NCI-H226 (cell line): ENCODE data around the gene KLRC1.
"Not testable (repeated sequence)": the region's sequence is repeated elsewhere in the genome, so short reads cannot be mapped to it uniquely, and the experiment has no call there.

ENCODE experiments used
- DNase-seq: peaks from one replicate; pipeline ENCODE4 v3.0.0-alpha.2; 2015

KLRC1 gene

DNA sequence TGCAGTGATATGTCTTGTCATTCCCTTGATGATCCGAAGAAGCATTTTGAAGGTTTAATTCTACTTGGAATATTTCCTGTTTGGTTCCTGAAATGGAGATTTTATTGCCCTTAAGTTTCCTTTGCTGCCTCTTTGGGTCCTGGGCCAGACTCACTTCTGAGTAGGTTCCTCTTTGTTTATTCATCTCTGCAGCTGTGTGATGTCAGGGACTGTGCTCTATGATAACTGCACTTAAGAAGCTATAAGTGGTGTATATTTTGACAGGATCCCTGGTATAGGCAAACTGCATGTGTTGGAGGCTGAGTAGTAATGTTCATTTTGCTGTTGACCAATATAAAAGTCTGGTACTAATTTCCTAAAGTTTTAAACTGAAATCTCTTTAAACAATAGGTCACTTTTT lies 43.8 kb downstream of the KLRC1 start, which contains the start of gene KLRC4:
KLRC4 (minus strand) TSS at position 366 of the 400 bp plus-strand sequence; CDS start at position 184, 182 bp downstream.
- DNase-seq = no peak

DNA sequence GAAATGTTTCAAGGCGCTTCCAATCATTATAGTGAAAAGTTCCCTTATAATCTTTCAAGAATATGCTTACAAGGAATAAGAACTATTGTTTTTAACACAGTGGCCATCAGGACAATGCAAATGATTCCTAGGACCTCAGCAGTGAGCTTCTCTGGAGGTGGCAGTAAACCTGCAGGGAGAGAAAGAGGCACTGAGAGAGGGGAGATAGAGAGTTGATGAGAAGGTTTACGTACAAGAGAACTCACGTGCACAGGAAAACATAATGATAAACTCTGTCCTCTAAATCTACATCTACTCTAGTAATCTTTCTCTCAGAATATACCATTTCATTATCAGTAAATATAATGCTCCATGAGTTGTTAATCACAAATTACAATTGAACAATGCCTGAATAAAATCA lies 44.3 kb downstream of the KLRC1 start:
- DNase-seq = no peak

DNA sequence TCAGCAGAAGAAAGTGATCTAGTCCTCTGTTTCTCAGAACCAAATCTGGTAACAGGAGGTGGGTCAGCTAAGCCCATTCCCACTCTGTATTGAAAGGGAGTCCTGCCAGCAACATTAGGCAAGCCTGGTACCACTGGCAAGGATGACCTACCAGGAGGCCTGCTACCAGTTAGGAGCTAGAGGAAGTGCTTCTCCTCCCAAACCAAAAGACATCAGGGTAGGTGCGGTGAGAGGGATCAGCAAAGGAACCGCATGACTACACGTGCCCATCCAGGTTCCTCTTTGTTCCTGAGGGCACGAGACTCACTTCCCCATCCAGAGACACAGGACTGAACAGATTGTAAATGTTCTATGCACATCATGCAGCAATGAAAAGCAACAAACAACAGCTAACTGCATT lies 46.5 kb downstream of the KLRC1 start:
- no peak for DNase-seq

DNA sequence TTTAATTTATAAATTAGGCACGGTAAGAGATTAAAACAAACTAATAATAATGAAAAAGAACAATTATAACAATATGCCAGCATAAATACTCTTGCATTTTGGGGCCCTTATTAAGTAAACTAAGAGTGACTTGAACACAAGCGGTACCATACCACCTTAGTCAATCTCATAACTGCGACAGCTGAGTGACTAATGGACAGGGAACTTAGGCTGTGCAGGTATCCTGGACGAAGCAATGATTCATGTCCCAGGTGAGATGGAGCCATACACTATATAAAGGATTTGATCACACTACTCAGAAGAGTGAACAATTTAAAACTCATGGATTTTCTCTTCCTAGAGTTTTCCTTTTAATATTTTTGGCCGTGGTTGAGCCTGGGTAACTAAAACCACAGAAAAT lies 47.9 kb downstream of the KLRC1 start:
- DNase-seq = no peak

DNA sequence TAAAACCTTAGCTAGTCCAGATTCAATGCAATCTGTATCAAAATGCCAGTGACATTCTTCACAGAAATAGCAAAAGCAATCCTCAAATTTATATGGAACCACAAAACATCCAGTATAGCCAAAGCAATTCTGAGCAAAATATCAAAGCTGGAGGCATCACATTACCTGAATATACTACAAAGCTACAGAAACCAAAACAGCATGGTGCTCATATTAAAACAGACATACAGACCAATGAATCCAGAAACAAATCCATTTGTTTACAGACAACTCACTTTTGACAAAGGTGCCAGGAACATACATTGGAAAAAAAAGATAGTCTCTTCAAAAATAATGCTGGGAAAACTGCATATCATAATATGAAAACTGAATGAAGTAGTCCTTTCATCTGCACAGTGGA lies 48.4 kb downstream of the KLRC1 start:
- no peak for DNase-seq

DNA sequence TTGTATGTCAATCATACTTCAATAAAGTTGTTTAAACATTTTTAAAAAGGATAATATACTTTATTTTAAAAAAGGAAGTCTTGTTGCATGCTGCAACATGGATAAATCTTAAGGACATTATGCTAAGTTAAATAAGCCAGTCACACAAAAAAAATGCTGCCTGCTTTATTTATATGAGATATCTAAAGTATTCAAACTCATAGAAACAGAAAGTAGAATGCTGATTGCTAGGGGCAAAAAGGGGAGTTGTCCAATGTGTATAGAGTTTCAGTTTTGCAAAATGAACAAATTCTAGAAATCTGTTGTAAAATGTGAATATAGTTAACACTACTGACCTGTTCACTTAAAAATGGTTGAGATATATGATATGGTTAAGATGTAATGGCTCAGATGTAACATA lies 52.3 kb downstream of the KLRC1 start:
- no peak for DNase-seq

DNA sequence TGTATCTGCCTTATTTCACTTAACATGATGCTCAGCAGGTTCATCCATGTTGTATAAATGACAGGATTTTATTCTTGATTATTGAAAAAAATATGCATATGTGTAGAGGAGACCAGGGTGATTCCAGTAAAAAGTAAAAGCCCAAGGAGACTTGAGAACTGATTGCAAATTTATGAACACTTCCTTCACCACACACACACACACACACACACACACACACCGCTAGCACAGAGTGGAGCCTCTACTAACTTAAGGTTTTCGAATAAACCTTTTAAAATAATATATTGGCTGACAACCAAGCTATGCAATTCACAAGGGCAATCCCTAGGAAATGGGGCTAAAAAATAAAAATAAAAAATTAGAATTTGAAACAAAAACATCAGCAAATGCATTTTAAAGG lies 55.0 kb downstream of the KLRC1 start:
- DNase-seq = no peak

DNA sequence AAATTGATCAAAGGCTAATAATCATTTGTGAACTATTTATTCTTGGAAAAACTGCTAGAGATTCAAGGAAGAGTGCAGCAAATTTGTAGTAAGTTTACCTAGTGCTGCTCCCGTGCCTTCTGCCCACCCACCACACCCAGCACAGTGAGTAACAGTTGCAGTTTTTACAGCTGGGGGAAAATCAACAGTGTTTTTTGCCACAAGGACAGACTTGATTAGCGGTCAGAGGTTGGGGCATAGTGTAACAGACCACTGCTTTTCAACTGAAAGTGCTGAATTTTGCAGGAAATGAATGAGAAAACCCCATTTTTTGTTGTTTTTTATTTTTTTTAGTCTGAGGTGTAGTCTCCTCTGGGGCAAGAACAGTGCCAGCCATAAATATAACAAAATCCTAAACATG lies 55.9 kb downstream of the KLRC1 start:
- DNase-seq = no peak

DNA sequence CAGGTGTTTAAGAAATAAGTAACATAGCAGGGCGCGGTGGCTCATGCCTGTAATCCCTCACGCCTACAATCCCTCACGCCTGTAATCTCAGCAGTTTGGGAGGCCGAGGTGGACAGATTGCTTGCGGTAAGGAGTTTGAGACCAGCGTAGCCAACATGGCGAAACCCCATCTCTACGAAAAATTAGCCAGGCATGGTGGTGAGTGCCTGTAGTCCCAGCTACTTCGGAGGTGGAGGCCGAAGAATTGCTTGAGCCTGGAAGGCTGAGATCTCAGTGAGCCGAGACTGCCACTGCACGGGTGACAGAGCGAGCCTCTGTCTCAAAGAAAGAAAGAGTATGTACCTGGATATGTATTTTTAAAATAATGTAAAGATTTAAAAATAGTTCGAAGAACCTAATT lies 57.0 kb downstream of the KLRC1 start:
- DNase-seq = not testable (repeated sequence)
